ENCODE measurements around the gene ARAP2. TPM values are rescaled to one million over a fixed set of nuclear protein-coding genes. Genes with fewer than 3 reads are reported as not detected.
A peak's percentile ranks its signal among the peaks of the same experiment; 100 is the strongest.

Gene ARAP2
- total RNA-seq, 1 donor from 2014 or later, result 57.2 TPM

DNA sequence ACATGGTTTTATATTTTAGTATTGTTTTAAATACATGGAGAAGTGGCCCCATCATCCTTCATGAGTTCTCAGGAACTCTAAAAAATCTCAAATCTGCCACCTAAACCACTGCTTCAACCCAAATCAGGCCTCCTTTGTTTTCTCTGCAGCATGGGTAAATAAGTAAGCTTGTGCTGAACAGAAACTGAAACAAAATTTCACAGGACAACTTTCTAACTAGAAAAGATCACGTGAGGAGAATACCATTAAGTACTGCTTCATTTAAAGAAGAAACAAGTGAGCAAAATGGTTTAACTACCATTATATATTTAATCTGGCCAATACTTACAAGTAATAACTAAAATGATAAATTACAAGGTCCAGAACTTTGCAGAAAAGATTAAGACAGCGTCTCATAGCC, 2.5 kb downstream of the ARAP2 start:
- Histone ChIP-seq H3K4me3 (peak overlapping the region; percentile 69), H3K27ac (no peak overlapping the region), H3K27me3 (no peaks in the 10 kb centered on the region), H3K9me3 (no peaks in the 10 kb centered on the region), H3K4me1 (peaks cover 6% of the 10 kb centered on the region), H3K36me3 (no peaks in the 10 kb centered on the region)
- DNase-seq (no peak), ATAC-seq (no peak)
- intact Hi-C loops (cut with DNase I), result no loop called here
- TF ChIP-seq, protein P1, sequence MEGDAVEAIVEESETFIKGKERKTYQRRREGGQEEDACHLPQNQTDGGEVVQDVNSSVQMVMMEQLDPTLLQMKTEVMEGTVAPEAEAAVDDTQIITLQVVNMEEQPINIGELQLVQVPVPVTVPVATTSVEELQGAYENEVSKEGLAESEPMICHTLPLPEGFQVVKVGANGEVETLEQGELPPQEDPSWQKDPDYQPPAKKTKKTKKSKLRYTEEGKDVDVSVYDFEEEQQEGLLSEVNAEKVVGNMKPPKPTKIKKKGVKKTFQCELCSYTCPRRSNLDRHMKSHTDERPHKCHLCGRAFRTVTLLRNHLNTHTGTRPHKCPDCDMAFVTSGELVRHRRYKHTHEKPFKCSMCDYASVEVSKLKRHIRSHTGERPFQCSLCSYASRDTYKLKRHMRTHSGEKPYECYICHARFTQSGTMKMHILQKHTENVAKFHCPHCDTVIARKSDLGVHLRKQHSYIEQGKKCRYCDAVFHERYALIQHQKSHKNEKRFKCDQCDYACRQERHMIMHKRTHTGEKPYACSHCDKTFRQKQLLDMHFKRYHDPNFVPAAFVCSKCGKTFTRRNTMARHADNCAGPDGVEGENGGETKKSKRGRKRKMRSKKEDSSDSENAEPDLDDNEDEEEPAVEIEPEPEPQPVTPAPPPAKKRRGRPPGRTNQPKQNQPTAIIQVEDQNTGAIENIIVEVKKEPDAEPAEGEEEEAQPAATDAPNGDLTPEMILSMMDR (IDR thresholded peaks at IDR 0.05), result no peak

DNA sequence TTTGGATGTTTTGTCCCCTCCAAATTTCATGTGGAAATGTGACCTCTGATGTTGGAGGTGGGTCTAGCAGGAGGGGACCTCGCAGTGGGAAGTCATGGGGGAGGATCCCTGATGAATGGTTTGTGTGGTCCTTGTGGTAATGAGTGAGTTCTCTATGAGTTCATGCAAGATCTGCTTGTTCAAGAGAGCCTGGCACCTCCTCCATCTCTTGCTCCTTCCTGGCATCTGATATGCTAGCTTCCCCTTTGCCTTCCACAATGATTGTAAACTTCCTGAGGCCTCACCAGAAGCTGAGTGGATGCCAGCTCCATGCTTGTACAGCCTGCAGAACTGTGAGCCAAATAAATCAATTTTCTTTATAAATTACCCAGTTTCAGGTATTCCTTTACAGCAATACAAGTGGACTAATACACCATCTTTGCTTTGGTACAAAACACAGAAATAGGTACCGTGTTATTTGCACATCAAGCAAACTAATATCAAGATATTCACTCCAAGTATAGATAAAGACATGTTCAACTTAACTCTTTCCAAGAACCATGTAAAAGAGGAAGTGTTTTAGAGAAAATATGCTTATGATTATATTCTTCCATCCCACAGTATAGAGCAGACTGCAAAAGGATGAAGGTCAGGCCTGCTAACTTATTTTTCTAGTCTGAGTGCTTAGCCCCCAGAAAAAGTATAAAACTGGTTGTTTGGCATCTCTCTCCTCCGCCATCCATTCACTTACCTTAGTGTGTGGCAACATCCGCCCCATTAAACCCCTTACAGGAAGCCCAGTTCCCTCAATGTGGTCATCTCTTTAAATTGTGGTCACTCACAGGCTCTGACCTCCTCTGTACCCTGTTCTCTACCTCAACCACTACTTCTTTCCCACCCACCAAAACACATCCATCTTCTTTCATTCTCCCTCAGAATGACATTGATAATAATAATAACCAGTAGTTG, 6.7 kb downstream of the ARAP2 start:
- DNase-seq, result no peak
- no peak overlapping the region for H3K4me3 ChIP-seq
- TF ChIP-seq, protein P1 (IDR thresholded peaks at IDR 0.05), result no peak
- peak; percentile 36 for ATAC-seq
- no peaks in the 10 kb centered on the region for H3K9me3 ChIP-seq
- no peaks in the 10 kb centered on the region for H3K27me3 ChIP-seq
- peaks cover 6% of the 10 kb centered on the region for H3K4me1 ChIP-seq
- intact Hi-C loops (cut with DNase I), result no loop called here
- H3K27ac ChIP-seq, result no peak overlapping the region
- no peaks in the 10 kb centered on the region for H3K36me3 ChIP-seq

GRCh38 chr4:36236159-36236558, 8.2 kb downstream of the ARAP2 start:
- Histone ChIP-seq H3K9me3 (no peaks in the 10 kb centered on the region), H3K27me3 (no peaks in the 10 kb centered on the region), H3K27ac (no peak overlapping the region), H3K4me1 (peaks cover 1% of the 10 kb centered on the region), H3K36me3 (no peaks in the 10 kb centered on the region), H3K4me3 (no peak overlapping the region)
- intact Hi-C loops (cut with DNase I), result no loop called here
- no peak for ATAC-seq
- TF ChIP-seq, protein P1 (IDR thresholded peaks at IDR 0.05), result no peak
- DNase-seq, result no peak

DNA sequence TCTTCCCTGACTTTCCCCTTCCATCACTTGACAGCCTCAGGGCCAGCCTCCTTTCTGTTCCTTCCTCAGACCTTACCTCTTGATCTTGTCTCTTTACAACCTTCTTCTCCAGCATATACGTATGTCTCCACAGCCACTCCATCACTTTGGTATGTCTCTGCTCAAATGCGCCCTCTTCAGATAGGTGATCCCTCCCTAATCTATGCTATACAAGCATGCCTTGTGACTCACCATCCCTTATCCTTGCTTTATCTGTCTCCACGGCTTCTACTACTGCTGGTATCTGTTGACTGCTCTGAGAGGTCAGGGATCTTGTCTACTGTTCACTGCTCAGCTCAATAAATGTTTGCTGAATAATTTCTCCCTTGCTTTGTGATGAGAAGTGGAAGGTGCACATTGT, 9.0 kb downstream of the ARAP2 start:
- Histone ChIP-seq H3K4me1 (no peaks in the 10 kb centered on the region), H3K4me3 (no peak overlapping the region), H3K9me3 (no peaks in the 10 kb centered on the region), H3K27me3 (no peaks in the 10 kb centered on the region), H3K36me3 (no peaks in the 10 kb centered on the region), H3K27ac (no peak overlapping the region)
- intact Hi-C loops (cut with DNase I), result no loop called here
- DNase-seq, result no peak
- TF ChIP-seq, protein P1 (IDR thresholded peaks at IDR 0.05), result no peak
- no peak for ATAC-seq

DNA sequence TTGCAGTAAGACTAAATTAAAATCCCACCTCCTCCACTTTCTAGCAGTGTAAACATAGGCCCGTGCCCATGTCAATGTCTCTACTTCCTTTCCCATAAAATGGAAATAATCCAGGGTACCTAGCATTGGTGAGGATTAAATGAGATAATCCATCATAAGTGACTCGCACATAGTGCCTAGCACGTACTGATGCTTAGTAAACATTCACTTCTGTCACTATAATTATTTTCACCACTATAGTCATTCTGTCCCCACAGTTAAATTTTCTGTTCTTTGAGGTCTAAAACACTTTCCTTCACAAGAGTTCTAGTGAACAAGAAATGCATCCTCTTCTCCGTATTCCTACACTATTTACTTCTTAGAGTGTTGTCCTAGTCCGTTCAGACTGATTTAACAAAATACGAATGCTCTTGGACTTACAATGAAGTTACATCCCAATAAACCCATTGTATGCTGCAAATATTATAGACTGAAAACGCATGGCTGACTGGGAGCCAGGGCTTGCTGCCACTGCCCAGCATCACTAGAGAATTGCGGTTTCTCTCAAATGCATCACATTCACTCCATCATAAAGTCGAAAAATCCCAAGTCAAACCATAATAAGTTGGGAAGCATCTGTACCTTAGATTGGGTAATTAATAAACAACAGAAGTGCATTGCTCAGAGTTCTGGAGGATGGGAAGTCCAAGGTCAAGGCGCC, 10.6 kb downstream of the ARAP2 start:
- TF ChIP-seq, protein P1 (IDR thresholded peaks at IDR 0.05), result no peak
- Histone ChIP-seq H3K4me1 (no peaks in the 10 kb centered on the region), H3K9me3 (no peaks in the 10 kb centered on the region), H3K4me3 (no peak overlapping the region), H3K27me3 (no peaks in the 10 kb centered on the region), H3K27ac (no peak overlapping the region), H3K36me3 (no peaks in the 10 kb centered on the region)
- intact Hi-C loops (cut with DNase I), result no loop called here
- DNase-seq (no peak), ATAC-seq (no peak)
